Bronchial epithelial cell (primary cell): Measurements from ENCODE around the gene PWWP2A. TPM values are rescaled to one million over a fixed set of nuclear protein-coding genes. Genes with fewer than 3 reads are reported as not detected.
"Not testable (repeated sequence)": the region's sequence is repeated elsewhere in the genome, so short reads cannot be mapped to it uniquely, and the experiment has no call there.

Source experiments
- DNase-seq: peaks from one replicate; pipeline ENCODE4 v3.0.0-alpha.2; 2010; ENCODE audit warnings: low read depth
- FAIRE-seq: peaks from 2 replicates; lab custom pipeline; 2011; peaks lifted over from hg19 to GRCh38; lab: Jason Lieb, UNC
- H3K27me3 ChIP-seq: 2 replicates; pipeline ENCODE4 v1.5.1; 2011; ENCODE audit warnings: low read length; ENCODE audit not compliant: control insufficient read depth, insufficient read depth
- H3K36me3 ChIP-seq: 2 replicates; pipeline ENCODE4 v1.5.1; 2011; ENCODE audit warnings: low read length; ENCODE audit not compliant: control insufficient read depth, insufficient read depth
- H3K4me3 ChIP-seq: 2 replicates; pipeline ENCODE4 v1.5.1; 2011; ENCODE audit warnings: mild to moderate bottlenecking, low read depth, low read length, control low read depth
- CTCF ChIP-seq: IDR thresholded peaks from 2 replicates; pipeline ENCODE4 v1.5.1; 2011; ENCODE audit warnings: mild to moderate bottlenecking, moderate library complexity, low read length, control low read depth, inconsistent platforms; ENCODE audit not compliant: insufficient read depth, severe bottlenecking
- total RNA-seq: library from RNA; depleted of rRNA; stranded (reverse); fragments of >200 nt; gene quantifications from 2 replicates; pipeline ENCODE4 v1.2.1, GENCODE V29; 2014

PWWP2A gene
- total RNA-seq, 1 donor from 2014 or later: 10.8 TPM

GRCh38 chr5:160079753-160080152 is 39.5 kb downstream of the PWWP2A start:
- Histone ChIP-seq H3K4me3 (no peak overlapping the region), H3K27me3 (no peaks in the 10 kb centered on the region), H3K36me3 (no peaks in the 10 kb centered on the region)
- FAIRE-seq (no peak), DNase-seq (no peak)
- TF ChIP-seq CTCF: no peak

GRCh38 chr5:160076997-160077396 is 42.3 kb downstream of the PWWP2A start:
- Histone ChIP-seq H3K36me3 (no peaks in the 10 kb centered on the region), H3K4me3 (no peak overlapping the region), H3K27me3 (no peaks in the 10 kb centered on the region)
- no peak for TF ChIP-seq CTCF
- DNase-seq (no peak), FAIRE-seq (no peak)

- DNase-seq (no peak), FAIRE-seq (no peak)
- TF ChIP-seq CTCF: no peak
- Histone ChIP-seq H3K4me3 (no peak overlapping the region), H3K36me3 (no peaks in the 10 kb centered on the region), H3K27me3 (no peaks in the 10 kb centered on the region)
Observed at GRCh38 chr5:160075073-160075472, 44.2 kb downstream of the PWWP2A start.

- no peak overlapping the region for H3K4me3 ChIP-seq
- H3K36me3 ChIP-seq: no peaks in the 10 kb centered on the region
- no peak for TF ChIP-seq CTCF
- FAIRE-seq: no peak
- DNase-seq: no peak
- H3K27me3 ChIP-seq: no peaks in the 10 kb centered on the region
Observed at GRCh38 chr5:160071916-160072315, 47.3 kb downstream of the PWWP2A start.

GRCh38 chr5:160071516-160071915 is 47.7 kb downstream of the PWWP2A start:
- Histone ChIP-seq H3K4me3 (no peak overlapping the region), H3K27me3 (no peaks in the 10 kb centered on the region), H3K36me3 (no peaks in the 10 kb centered on the region)
- FAIRE-seq (no peak), DNase-seq (no peak)
- TF ChIP-seq CTCF: no peak

GRCh38 chr5:160069120-160069519 is 50.1 kb downstream of the PWWP2A start:
- FAIRE-seq, H3K36me3 ChIP-seq, DNase-seq, H3K27me3 ChIP-seq, H3K4me3 ChIP-seq: not testable (repeated sequence)
